ENCODE results near the gene CFAP99.

GRCh38 chr4:2459589-2460349 lies 41.0 kb downstream of the CFAP99 start:
- TF ChIP-seq RAD21 (IDR thresholded peaks at IDR 0.05; ENCODE audit: low read depth) (no peak), TEAD4 (IDR thresholded peaks at IDR 0.05) (no peak), EP300 (IDR thresholded peaks at IDR 0.05; ENCODE audit: borderline replicate concordance) (no peak), USF1 (IDR thresholded peaks at IDR 0.05) (no peak), TAF1 (IDR thresholded peaks at IDR 0.05; ENCODE audit: low read depth) (no peak), TCF12 (IDR thresholded peaks at IDR 0.05; ENCODE audit: low read depth) (no peak), YY1 (IDR thresholded peaks at IDR 0.05; ENCODE audit: low read depth) (no peak), MAX (IDR thresholded peaks at IDR 0.05) (no peak), CREB1 (IDR thresholded peaks at IDR 0.05; ENCODE audit: low read depth) (no peak), EGR1 (IDR thresholded peaks at IDR 0.05) (no peak), CEBPB (IDR thresholded peaks at IDR 0.05) (no peak), REST (IDR thresholded peaks at IDR 0.05; ENCODE audit: low read depth) (no peak), ZBTB7A (IDR thresholded peaks at IDR 0.05; ENCODE audit: low read depth) (no peak), FOXM1 (IDR thresholded peaks at IDR 0.05; ENCODE audit: borderline replicate concordance, low read depth) (no peak)
